GM23248 (cell line): ENCODE data around the gene UBASH3A. TPM values are rescaled to one million over a fixed set of nuclear protein-coding genes. Genes with fewer than 3 reads are reported as not detected.

Source experiments
- DNase-seq: peaks from one replicate; pipeline ENCODE4 v3.0.0-alpha.2; 2015
- H2AFZ ChIP-seq: fragments of 200-600 bp; sonication (generic); 2 replicates; pipeline ENCODE4 v1.6.1; 2016; ENCODE audit warnings: antibody characterized with exemption
- H3F3A ChIP-seq: fragments of 200-600 bp; sonication (generic); 2 replicates; pipeline ENCODE4 v1.6.1; 2016; ENCODE audit warnings: mild to moderate bottlenecking, antibody characterized with exemption, mixed run types; ENCODE audit not compliant: insufficient read depth
- H3K27ac ChIP-seq: fragments of 200-600 bp; sonication (generic); 2 replicates; pipeline ENCODE4 v1.5.1; 2016; ENCODE audit warnings: mild to moderate bottlenecking
- H3K27me3 ChIP-seq: fragments of 200-600 bp; sonication (generic); replicated peaks from 2 replicates; pipeline ENCODE4 v1.6.1; 2016; ENCODE audit warnings: mild to moderate bottlenecking; ENCODE audit not compliant: insufficient read depth
- H3K36me3 ChIP-seq: fragments of 200-600 bp; sonication (generic); 2 replicates; pipeline ENCODE4 v1.6.1; 2016; ENCODE audit warnings: low read depth, mild to moderate bottlenecking
- H3K4me1 ChIP-seq: fragments of 200-600 bp; sonication (generic); 2 replicates; pipeline ENCODE4 v1.6.1; 2016; ENCODE audit warnings: mild to moderate bottlenecking; ENCODE audit not compliant: insufficient read depth
- H3K4me2 ChIP-seq: fragments of 200-600 bp; sonication (generic); one replicate; pipeline ENCODE4 v1.6.1; 2016; ENCODE audit warnings: mild to moderate bottlenecking; ENCODE audit not compliant: unreplicated experiment
- H3K4me3 ChIP-seq: fragments of 200-600 bp; sonication (generic); 2 replicates; pipeline ENCODE4 v1.5.1; 2016; ENCODE audit warnings: mild to moderate bottlenecking
- H3K79me2 ChIP-seq: fragments of 200-600 bp; sonication (generic); 2 replicates; pipeline ENCODE4 v1.6.1; 2016; ENCODE audit warnings: mild to moderate bottlenecking; ENCODE audit not compliant: insufficient read depth
- H3K9ac ChIP-seq: fragments of 200-600 bp; sonication (generic); 2 replicates; pipeline ENCODE4 v1.6.1; 2016; ENCODE audit warnings: mild to moderate bottlenecking
- H3K9me2 ChIP-seq: fragments of 200-600 bp; sonication (generic); 2 replicates; pipeline ENCODE4 v1.6.1; 2016; ENCODE audit warnings: mixed run types, mild to moderate bottlenecking, moderate library complexity; ENCODE audit not compliant: insufficient read depth
- H3K9me3 ChIP-seq: fragments of 200-600 bp; sonication (generic); one replicate; pipeline ENCODE4 v1.6.1; 2017; ENCODE audit warnings: low read depth
- H4K20me1 ChIP-seq: fragments of 200-600 bp; sonication (generic); 2 replicates; pipeline ENCODE4 v1.6.0; 2016; ENCODE audit not compliant: insufficient read depth
- EZH2 ChIP-seq: fragments of 200-600 bp; sonication (generic); IDR thresholded peaks from 2 replicates; pipeline ENCODE4 v1.6.1; 2018; ENCODE audit warnings: antibody characterized with exemption, mild to moderate bottlenecking; ENCODE audit not compliant: insufficient read depth, poor library complexity, severe bottlenecking
- EZH2phosphoT487 ChIP-seq: fragments of 200-600 bp; sonication (generic); IDR thresholded peaks from 2 replicates; pipeline ENCODE4 v1.6.1; 2018; ENCODE audit warnings: antibody characterized with exemption, moderate library complexity, mild to moderate bottlenecking, low read depth; ENCODE audit not compliant: insufficient read depth
- WGBS, 2 experiments: methylation state at CpG; one replicate each; pipeline ENCODE4 v1.1.6; 2015 to 2017; ENCODE audit warnings: low lambda C conversion rate in 2 of 2, low coverage in 1 of 2; ENCODE audit errors: missing lambda C conversion rate in 2 of 2; 5-methylcytosine and 5-hydroxymethylcytosine counted together
- in situ Hi-C: fragments of 300-500 bp; cut with MboI; formaldehyde crosslinking; loops from 2 replicates; pipeline ENCODE4 v1.15.0; 2020
- polyA plus RNA-seq: library from polyadenylated mRNA; unstranded; fragments of >200 nt; fragmentation: Nextera tagmentation; extraction: Ambion mirVana; gene quantifications from 2 replicates; pipeline ENCODE4 v1.2.1, GENCODE V29; 2016
- total RNA-seq: library from RNA; depleted of rRNA; stranded (reverse); fragments of >200 nt; shearing (Covaris generic); gene quantifications from 2 replicates; pipeline ENCODE4 v1.2.3, GENCODE V29; 2014

Gene UBASH3A
- total and polyA plus RNA-seq, 2 experiments from 2014 or later = not detected

- H3K27me3 ChIP-seq = peaks cover 5% of the 10 kb centered on the region
- WGBS, 2 experiments = 49 to 50% methylated on average over 11 of the region's 11 CpGs
- no peaks in the 10 kb centered on the region for H3K4me1 ChIP-seq
- TF ChIP-seq EZH2phosphoT487 (no peak), EZH2 (no peak)
- H4K20me1 ChIP-seq = no peaks in the 10 kb centered on the region
- H2AFZ ChIP-seq = no peak overlapping the region
- H3K9ac ChIP-seq = no peak overlapping the region
- no peaks in the 10 kb centered on the region for H3K9me2 ChIP-seq
- no peaks in the 10 kb centered on the region for H3F3A ChIP-seq
- H3K4me3 ChIP-seq = no peak overlapping the region
- H3K9me3 ChIP-seq = no peaks in the 10 kb centered on the region
- no peaks in the 10 kb centered on the region for H3K36me3 ChIP-seq
- DNase-seq = no peak
- no peak overlapping the region for H3K4me2 ChIP-seq
- no peak overlapping the region for H3K27ac ChIP-seq
- in situ Hi-C loops = no loop called here
- H3K79me2 ChIP-seq = no peaks in the 10 kb centered on the region
Measured at GRCh38 chr21:42375506-42375905, 28.2 kb upstream of the UBASH3A start.

GRCh38 chr21:42375966-42376337, 27.8 kb upstream of the UBASH3A start:
- no peaks in the 10 kb centered on the region for H4K20me1 ChIP-seq
- no peak overlapping the region for H3K9ac ChIP-seq
- H3F3A ChIP-seq = no peaks in the 10 kb centered on the region
- in situ Hi-C loops = no loop called here
- DNase-seq = no peak
- H3K4me1 ChIP-seq = no peaks in the 10 kb centered on the region
- 48 to 71% methylated on average over 2 to 3 of the region's 3 CpGs for WGBS, 2 experiments
- H3K9me3 ChIP-seq = no peaks in the 10 kb centered on the region
- no peaks in the 10 kb centered on the region for H3K9me2 ChIP-seq
- no peak overlapping the region for H3K4me3 ChIP-seq
- peaks cover 5% of the 10 kb centered on the region for H3K27me3 ChIP-seq
- TF ChIP-seq EZH2phosphoT487 (no peak), EZH2 (no peak)
- no peaks in the 10 kb centered on the region for H3K79me2 ChIP-seq
- H3K36me3 ChIP-seq = no peaks in the 10 kb centered on the region
- H3K27ac ChIP-seq = no peak overlapping the region
- H3K4me2 ChIP-seq = no peak overlapping the region
- no peak overlapping the region for H2AFZ ChIP-seq

DNA sequence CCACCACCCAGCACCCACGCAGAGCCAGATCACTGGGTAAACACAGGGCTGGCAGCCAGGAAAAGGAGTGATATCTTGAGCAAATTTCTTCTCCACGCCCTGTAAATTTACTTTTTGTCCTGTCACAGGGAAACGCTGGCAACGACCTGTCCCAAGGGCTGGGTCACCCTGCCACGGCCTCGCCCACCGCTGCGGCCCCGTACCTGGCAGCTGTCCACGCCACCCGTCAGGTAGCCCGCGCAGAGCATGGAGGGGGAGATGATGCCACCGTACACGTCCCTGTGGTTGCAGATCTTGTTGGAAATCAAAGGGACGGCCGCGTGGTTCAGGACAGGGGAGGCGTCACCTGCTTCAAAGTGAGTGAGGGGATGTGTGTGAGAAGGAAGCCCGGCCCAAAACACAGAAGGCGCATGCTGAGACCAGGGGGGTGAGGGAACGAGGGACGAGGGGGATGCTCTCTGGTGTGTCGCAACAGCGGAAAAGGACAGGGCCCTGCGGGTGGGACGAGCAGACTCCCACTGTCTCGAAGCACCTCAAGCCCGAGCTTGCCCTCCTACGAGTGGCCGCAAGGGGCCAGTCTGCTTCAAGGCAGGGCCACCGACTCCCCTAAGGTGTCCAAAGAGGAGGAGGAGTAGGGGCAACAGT, 27.2 kb upstream of the UBASH3A start:
- H2AFZ ChIP-seq = no peak overlapping the region
- H4K20me1 ChIP-seq = no peaks in the 10 kb centered on the region
- in situ Hi-C loops = no loop called here
- no peak overlapping the region for H3K4me2 ChIP-seq
- DNase-seq = peak; percentile 17
- WGBS, 2 experiments = 39 to 46% methylated on average over 31 to 32 of the region's 32 CpGs
- H3K9me3 ChIP-seq = no peaks in the 10 kb centered on the region
- H3K9ac ChIP-seq = no peak overlapping the region
- H3K79me2 ChIP-seq = no peaks in the 10 kb centered on the region
- no peaks in the 10 kb centered on the region for H3K4me1 ChIP-seq
- no peak for TF ChIP-seq EZH2phosphoT487
- H3K9me2 ChIP-seq = no peaks in the 10 kb centered on the region
- no peaks in the 10 kb centered on the region for H3K36me3 ChIP-seq
- H3K4me3 ChIP-seq = no peak overlapping the region
- peaks cover 5% of the 10 kb centered on the region for H3K27me3 ChIP-seq
- no peak overlapping the region for H3K27ac ChIP-seq
- H3F3A ChIP-seq = no peaks in the 10 kb centered on the region

DNA sequence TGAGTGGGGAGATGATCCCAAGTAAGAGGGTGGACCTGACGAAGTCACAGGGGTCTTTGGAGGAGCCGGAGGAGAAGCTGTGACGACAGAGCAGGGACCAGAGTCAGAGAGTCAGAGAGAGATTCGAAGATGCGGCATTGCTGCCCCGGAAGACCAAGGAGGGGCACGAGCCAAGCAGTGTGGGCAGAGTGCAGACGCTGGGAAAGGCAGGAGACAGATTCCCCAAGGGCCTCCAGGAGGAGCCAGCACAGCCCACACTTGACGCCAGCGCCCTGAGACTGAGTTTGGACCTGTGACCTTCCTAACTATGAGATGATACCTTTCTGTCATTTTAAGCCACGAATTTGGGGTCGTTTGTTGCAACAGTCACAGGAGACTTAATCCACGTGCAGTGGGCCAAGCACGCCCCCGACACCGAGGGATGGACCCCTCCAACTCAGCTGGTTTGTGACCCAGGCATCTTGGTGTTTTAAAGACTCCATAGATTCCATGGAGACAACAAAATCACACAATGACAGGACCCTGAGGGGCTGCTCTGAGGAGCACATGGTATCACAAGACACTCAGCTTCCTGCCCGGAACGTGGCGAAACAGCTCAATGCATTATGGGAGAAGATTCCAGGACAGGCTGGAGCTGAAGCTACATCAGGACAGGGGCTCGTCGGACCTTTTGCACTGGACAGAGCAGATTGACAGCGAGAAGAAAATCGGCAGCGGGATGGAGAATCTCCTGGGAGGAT, 26.3 kb upstream of the UBASH3A start:
- Histone ChIP-seq H3K4me3 (no peak overlapping the region), H2AFZ (no peak overlapping the region), H3F3A (no peaks in the 10 kb centered on the region), H3K79me2 (no peaks in the 10 kb centered on the region), H3K27ac (no peak overlapping the region), H3K36me3 (no peaks in the 10 kb centered on the region), H4K20me1 (no peaks in the 10 kb centered on the region), H3K9ac (no peak overlapping the region), H3K4me1 (no peaks in the 10 kb centered on the region), H3K27me3 (peaks cover 5% of the 10 kb centered on the region), H3K4me2 (no peak overlapping the region), H3K9me2 (no peaks in the 10 kb centered on the region), H3K9me3 (no peaks in the 10 kb centered on the region)
- in situ Hi-C loops = no loop called here
- TF ChIP-seq EZH2phosphoT487 = no peak
- no peak for TF ChIP-seq EZH2
- WGBS, 2 experiments = 50 to 51% methylated on average over 24 of the region's 24 CpGs
- DNase-seq = no peak
